ENCODE data around the gene PNPLA2.

PNPLA2 gene

DNA sequence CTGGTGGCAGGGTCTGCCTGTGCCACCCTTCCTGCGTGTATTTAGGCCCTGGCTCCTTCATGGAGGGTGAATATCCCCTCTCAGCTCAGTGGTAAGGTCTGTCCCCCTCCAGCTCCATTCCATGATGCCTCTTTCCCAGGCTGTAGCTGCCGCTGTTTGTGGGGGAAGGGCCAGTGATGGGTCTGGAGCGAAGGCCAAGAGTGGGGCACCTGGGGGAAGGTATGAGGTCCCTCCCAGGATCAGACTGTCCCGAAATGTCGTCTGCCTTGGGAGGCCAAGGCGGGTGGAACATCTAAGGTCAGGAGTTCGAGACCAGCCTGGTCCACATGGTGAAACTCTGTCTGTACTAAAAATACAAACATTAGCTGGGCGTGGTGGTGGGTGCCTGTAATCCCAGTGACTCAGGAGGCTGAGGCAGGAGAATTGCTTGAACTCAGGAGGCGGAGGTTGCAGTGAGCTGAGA lies 15.2 kb downstream of the PNPLA2 start:
- TF ChIP-seq ZFX (IDR thresholded peaks at IDR 0.05; ENCODE audit: borderline replicate concordance): no peak
- TF ChIP-seq, protein P1, sequence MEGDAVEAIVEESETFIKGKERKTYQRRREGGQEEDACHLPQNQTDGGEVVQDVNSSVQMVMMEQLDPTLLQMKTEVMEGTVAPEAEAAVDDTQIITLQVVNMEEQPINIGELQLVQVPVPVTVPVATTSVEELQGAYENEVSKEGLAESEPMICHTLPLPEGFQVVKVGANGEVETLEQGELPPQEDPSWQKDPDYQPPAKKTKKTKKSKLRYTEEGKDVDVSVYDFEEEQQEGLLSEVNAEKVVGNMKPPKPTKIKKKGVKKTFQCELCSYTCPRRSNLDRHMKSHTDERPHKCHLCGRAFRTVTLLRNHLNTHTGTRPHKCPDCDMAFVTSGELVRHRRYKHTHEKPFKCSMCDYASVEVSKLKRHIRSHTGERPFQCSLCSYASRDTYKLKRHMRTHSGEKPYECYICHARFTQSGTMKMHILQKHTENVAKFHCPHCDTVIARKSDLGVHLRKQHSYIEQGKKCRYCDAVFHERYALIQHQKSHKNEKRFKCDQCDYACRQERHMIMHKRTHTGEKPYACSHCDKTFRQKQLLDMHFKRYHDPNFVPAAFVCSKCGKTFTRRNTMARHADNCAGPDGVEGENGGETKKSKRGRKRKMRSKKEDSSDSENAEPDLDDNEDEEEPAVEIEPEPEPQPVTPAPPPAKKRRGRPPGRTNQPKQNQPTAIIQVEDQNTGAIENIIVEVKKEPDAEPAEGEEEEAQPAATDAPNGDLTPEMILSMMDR (IDR thresholded peaks at IDR 0.05): no peak
- H3K27ac ChIP-seq: peak overlapping the region; percentile 96

DNA sequence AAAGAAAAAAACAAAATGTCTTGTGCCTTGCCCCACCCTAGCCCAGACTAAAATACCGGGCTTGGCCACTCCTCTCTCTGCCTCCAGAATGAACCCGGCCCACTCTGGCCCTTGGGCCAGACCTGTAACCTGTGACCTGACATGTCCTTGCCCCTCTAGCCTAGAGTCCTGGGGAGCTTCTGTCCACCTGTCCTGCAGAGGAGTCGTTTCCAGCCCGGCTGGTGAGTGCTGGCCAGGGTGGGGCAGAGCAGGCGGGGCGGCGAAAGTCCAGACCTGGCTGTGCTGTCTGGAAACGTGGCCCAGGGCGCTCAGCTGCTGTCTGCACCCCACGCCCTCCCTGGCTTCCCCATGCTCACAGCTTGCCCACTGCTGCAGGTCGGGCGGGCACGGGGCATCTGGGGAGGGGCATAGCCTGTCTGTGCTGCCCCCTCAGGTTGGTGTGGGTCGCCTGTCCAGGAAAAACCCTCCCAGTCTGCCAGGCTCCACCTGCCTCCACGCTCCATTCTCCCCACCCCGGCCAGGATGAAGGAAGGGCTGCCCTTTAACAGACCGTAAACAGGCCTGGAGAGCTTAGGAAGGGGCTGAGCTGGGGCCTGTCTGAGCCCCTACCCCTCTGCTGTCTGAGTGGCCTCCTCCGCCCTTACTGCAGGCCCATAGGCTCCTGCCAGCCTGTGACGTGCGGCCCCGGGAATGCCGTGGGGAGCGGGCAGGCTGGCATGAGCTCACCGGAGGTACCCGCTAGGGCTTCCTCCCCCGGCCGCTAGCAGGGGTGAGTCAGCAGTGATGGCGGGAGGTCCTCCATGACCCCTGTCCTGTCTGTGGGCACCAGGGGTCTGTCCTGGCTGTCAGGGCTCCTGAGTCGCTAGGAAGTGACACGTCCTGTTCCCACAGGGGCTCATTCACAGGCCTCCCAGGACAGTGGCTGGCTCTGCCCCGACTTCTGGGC lies 15.9 kb downstream of the PNPLA2 start:
- no peak for TF ChIP-seq ZFX (IDR thresholded peaks at IDR 0.05; ENCODE audit: borderline replicate concordance)
- TF ChIP-seq, protein P1 (IDR thresholded peaks at IDR 0.05): no peak
- H3K27ac ChIP-seq: peak overlapping the region; percentile 96

DNA sequence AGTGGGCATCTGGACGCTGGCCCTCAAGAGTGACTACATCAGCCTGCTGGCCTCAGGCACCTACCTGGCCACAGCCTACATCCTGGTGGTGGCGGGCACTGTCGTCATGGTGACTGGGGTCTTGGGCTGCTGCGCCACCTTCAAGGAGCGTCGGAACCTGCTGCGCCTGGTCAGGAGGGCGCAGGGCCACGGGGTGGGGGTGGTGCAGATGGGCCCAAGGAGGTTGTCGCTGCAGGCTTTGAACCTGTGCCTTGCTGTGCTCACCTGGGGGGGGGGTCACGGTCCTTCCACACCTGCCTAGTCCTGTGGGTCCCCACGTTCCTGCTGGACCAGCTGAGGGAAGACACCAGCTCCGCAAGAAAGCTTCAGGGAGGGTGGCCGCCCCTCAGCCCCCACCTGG lies 17.6 kb downstream of the PNPLA2 start:
- TF ChIP-seq, protein P1 (IDR thresholded peaks at IDR 0.05): no peak
- TF ChIP-seq ZFX (IDR thresholded peaks at IDR 0.05; ENCODE audit: borderline replicate concordance): no peak
- peak overlapping the region; percentile 82 for H3K27ac ChIP-seq

DNA sequence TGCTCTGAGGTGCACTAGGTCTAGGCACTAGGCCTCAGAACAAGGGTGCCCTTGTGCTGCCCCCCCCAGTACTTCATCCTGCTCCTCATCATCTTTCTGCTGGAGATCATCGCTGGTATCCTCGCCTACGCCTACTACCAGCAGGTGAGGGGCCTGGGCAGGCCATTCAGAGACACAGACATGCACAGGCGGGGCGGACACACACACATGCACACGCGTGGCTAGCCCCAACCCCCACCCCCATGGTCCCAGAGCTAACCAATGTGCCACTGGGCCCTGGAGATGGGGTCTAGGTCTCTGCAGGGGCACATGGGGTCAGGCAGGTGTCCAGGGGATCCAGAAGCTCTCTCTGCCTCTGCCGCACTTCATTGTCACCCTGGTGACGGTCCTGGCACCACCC lies 18.0 kb downstream of the PNPLA2 start:
- peak overlapping the region; percentile 82 for H3K27ac ChIP-seq
- TF ChIP-seq ZFX (IDR thresholded peaks at IDR 0.05; ENCODE audit: borderline replicate concordance): no peak
- TF ChIP-seq, protein P1 (IDR thresholded peaks at IDR 0.05): no peak

DNA sequence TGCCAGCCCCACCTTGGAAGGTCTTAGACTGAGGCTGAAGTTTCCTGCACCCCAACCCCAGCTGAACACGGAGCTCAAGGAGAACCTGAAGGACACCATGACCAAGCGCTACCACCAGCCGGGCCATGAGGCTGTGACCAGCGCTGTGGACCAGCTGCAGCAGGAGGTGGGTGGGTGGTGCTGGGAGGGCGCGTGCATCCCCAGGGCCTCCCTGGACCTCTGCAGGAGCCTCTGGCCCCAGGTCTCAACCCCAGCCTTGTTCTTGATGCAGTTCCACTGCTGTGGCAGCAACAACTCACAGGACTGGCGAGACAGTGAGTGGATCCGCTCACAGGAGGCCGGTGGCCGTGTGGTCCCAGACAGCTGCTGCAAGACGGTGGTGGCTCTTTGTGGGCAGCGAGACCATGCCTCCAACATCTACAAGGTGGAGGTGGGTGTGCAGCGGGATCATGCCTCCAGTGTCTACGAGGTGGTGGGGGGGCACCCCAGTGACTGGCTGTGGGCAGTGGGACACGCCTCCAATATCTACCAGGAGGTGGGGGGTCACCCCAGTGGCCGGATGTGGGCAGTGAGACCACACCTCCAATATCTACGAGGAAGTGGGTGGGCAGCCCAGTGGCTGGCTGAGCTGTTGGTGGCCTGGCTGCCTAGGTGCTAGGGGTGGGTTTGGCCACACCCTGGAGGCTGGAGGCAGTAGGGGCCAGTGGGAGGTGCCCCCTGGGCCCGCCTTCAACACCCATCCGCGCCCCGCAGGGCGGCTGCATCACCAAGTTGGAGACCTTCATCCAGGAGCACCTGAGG lies 18.7 kb downstream of the PNPLA2 start:
- H3K27ac ChIP-seq: peak overlapping the region; percentile 82
- TF ChIP-seq ZFX (IDR thresholded peaks at IDR 0.05; ENCODE audit: borderline replicate concordance): no peak
- TF ChIP-seq, protein P1 (IDR thresholded peaks at IDR 0.05): no peak

DNA sequence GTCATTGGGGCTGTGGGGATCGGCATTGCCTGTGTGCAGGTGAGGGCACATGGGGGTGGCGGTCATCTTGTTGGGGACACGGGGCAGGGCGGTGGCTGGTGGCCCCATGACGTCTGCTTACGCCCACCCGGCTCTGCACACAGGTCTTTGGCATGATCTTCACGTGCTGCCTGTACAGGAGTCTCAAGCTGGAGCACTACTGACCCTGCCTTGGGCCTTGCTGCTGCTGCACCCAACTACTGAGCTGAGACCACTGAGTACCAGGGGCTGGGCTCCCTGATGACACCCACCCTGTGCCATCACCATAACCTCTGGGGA lies 19.2 kb downstream of the PNPLA2 start:
- H3K27ac ChIP-seq: peak overlapping the region; percentile 82
- TF ChIP-seq, protein P1 (IDR thresholded peaks at IDR 0.05): no peak
- TF ChIP-seq ZFX (IDR thresholded peaks at IDR 0.05; ENCODE audit: borderline replicate concordance): no peak
